ENCODE measurements around the gene SPTSSA. TPM values are rescaled to one million over a fixed set of nuclear protein-coding genes. Genes with fewer than 3 reads are reported as not detected.
"Not testable (repeated sequence)": the region's sequence is repeated elsewhere in the genome, so short reads cannot be mapped to it uniquely, and the experiment has no call there.

Gene SPTSSA
- total and polyA plus RNA-seq, 7 donors, result 22.8 to 79.3 (median 29.3) TPM

DNA sequence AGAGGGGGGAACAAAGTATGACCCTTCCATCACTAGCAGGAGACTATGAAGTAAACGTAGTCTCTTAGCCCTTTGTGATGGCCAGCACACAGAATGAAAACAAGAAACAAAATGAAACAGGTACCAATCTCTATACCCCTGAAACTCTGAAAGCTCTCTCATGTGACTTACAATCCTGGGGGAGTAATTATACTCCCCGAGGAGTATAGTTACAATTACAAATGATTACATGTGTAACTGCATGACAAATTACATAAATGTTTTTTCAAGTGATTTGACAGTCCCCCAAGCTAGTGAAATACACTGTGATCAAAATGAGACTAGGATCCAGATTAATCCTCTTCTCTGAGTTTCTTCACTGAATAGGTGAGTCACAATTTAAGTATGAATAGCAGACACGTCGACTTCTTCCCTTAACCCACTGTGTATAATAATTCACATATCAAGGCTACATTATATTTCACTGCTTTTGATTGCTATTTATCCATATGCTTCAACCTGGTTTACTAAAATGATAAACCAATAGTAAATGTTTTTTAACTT lies 74.0 kb downstream of the SPTSSA start:
- intact Hi-C loops (cut with DNase I), result no loop called here
- DNase-seq, result no peak
- Histone ChIP-seq H3K4me3 (no peak overlapping the region), H3K9me3 (no peaks in the 10 kb centered on the region), H3K4me1 (no peaks in the 10 kb centered on the region), H3K27me3 (no peaks in the 10 kb centered on the region), H3K36me3 (no peaks in the 10 kb centered on the region), H3K27ac (no peak overlapping the region)
- WGBS, 2 donors, result 86% methylated on average over 4 of the region's 4 CpGs
- TF ChIP-seq EP300 (IDR thresholded peaks at IDR 0.05), result no peak

GRCh38 chr14:34386865-34387485 lies 75.1 kb downstream of the SPTSSA start:
- no peak for DNase-seq
- H3K27ac ChIP-seq, result no peak overlapping the region
- TF ChIP-seq POLR2AphosphoS5 (IDR thresholded peaks at IDR 0.05) (no peak), EP300 (IDR thresholded peaks at IDR 0.05) (no peak), POLR2A (IDR thresholded peaks at IDR 0.05) (no peak)
- TF ChIP-seq, protein P1, sequence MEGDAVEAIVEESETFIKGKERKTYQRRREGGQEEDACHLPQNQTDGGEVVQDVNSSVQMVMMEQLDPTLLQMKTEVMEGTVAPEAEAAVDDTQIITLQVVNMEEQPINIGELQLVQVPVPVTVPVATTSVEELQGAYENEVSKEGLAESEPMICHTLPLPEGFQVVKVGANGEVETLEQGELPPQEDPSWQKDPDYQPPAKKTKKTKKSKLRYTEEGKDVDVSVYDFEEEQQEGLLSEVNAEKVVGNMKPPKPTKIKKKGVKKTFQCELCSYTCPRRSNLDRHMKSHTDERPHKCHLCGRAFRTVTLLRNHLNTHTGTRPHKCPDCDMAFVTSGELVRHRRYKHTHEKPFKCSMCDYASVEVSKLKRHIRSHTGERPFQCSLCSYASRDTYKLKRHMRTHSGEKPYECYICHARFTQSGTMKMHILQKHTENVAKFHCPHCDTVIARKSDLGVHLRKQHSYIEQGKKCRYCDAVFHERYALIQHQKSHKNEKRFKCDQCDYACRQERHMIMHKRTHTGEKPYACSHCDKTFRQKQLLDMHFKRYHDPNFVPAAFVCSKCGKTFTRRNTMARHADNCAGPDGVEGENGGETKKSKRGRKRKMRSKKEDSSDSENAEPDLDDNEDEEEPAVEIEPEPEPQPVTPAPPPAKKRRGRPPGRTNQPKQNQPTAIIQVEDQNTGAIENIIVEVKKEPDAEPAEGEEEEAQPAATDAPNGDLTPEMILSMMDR (IDR thresholded peaks at IDR 0.05), result no peak

DNA sequence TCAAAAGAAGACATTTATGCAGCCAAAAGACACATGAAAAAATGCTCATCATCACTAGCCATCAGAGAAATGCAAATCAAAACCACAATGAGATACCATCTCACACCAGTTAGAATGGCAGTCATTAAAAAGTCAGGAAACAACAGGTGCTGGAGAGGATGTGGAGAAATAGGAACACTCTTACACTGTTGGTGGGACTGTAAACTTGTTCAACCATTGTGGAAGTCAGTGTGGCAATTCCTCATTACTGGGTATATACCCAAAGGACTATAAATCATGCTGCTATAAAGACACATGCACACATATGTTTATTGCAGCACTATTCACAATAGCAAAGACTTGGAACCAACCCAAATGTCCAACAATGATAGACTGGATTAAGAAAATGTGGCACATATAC lies 76.2 kb downstream of the SPTSSA start:
- DNase-seq; H3K27ac ChIP-seq; H3K4me3 ChIP-seq; H3K36me3 ChIP-seq; H3K27me3 ChIP-seq; H3K9me3 ChIP-seq; intact Hi-C loops (cut with DNase I); H3K4me1 ChIP-seq: not testable (repeated sequence)

More at GRCh38 chr14:34386865-34387485, 75.1 kb downstream of the SPTSSA start:
- Histone ChIP-seq H3K9me3 (no peaks in the 10 kb centered on the region), H3K36me3 (no peaks in the 10 kb centered on the region), H3K4me3 (no peak overlapping the region), H3K4me1 (no peaks in the 10 kb centered on the region), H3K27me3 (no peaks in the 10 kb centered on the region)
- intact Hi-C loops (cut with DNase I), result no loop called here
- WGBS, 2 donors, result 73 to 79% methylated on average over 5 of the region's 5 CpGs

DNA sequence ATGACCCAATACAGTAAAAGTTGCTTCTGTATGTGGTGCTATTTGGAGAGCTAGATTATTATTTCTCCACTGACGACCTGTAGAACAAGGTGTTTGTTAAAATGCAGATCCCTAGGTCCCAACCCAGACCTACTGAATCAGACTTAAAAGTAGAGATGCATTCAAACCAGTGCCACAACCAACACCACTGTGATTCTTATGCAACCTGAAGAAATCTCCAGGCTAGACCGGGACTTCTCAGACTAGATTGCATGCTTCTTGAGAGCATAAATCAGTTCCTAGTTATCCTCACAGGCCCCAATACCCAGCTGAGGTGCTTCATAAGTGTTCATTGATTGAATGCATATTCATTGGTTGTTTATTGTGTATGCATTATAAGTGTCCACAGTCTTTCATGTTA lies 78.2 kb downstream of the SPTSSA start:
- intact Hi-C loops (cut with DNase I), result no loop called here
- TF ChIP-seq POLR2A (IDR thresholded peaks at IDR 0.05) (no peak), EP300 (IDR thresholded peaks at IDR 0.05) (no peak), POLR2AphosphoS5 (IDR thresholded peaks at IDR 0.05) (no peak)
- TF ChIP-seq, protein P1 (IDR thresholded peaks at IDR 0.05), result no peak
- Histone ChIP-seq H3K27me3 (no peaks in the 10 kb centered on the region), H3K9me3 (no peaks in the 10 kb centered on the region), H3K36me3 (no peaks in the 10 kb centered on the region), H3K4me1 (no peaks in the 10 kb centered on the region), H3K27ac (no peak overlapping the region), H3K4me3 (no peak overlapping the region)
- WGBS, 2 donors, result 79 to 82% methylated on average over 2 of the region's 2 CpGs
- no peak for DNase-seq

Other genes starting within 250 kb of the SPTSSA start
- gene EAPP, start 77.5 kb upstream of the SPTSSA start, total RNA-seq, result 10 to 100 TPM; 25.5 to 44.9 (median 39.2) TPM
- 100 to 1,000 TPM in 2 of 3 donors, 10 to 100 TPM in 1; 54.4 to 133 (median 114) TPM for gene EAPP, start 77.5 kb upstream of the SPTSSA start, polyA plus RNA-seq
- gene SNX6, start 167.9 kb upstream of the SPTSSA start, total RNA-seq, result 100 to 1,000 TPM in 2 of 4 donors, 10 to 100 TPM in 2; 79.0 to 136 (median 108) TPM
- gene SNX6, start 167.9 kb upstream of the SPTSSA start, polyA plus RNA-seq, result 100 to 1,000 TPM in 1 of 3 donors, 10 to 100 TPM in 2; 69.4 to 105 (median 72.7) TPM

Measured in sigmoid colon (tissue), 7 donors.